Sciatic nerve (tissue), 2 donors: ENCODE results near the gene MAPK8IP2. TPM values are rescaled to one million over a fixed set of nuclear protein-coding genes. Genes with fewer than 3 reads are reported as not detected.
A peak's percentile ranks its signal among the peaks of the same experiment; 100 is the strongest.

Experiments
- ATAC-seq: fragments of 200-7000 bp; cut with Tn5 transposase; one replicate; pipeline ENCODE4 v1.9.1; 2020; ENCODE audit warnings: mild to moderate bottlenecking, moderate library complexity
- DNase-seq: peaks from one replicate; pipeline ENCODE4 v3.0.0-alpha.2; 2020; ENCODE audit warnings: low spot score
- intact Hi-C: fragments of 100-400 bp; cut with DNase I; formaldehyde crosslinking; loops from one replicate; pipeline ENCODE4 v1.14.2; 2022
- total RNA-seq: library from RNA; stranded (reverse); fragmentation: NEBNext Ultra II Directional; extraction: Animal tissue kit (Norgen Biotek cat#: 25700); gene quantifications from one replicate; pipeline ENCODE4 v1.2.1, GENCODE V29; 2021
- donor health status: DM: no; HTN: no; CAD: no.
- donor health status: DM: no; HTN: no; CAD: no.

The MAPK8IP2 gene
- total RNA-seq: 2.4 TPM

DNA sequence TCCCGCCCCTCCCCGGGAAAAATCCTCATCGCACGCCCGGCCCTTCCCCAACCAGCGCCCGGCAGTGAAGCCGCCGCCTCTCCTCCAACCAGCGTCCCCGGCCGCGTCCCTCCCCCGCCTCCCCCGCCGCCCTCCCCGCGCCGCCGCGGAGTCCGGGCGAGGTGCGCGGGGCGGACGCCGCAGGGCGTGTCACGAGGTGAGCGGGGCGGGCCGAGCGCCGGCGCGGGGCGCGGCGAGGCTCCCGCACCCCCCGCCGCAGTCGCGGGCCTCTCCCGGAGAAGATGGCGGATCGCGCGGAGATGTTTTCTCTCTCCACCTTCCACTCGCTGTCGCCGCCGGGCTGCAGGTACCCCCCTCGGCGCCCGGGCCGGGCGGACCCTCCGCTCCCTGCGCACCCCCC is at the start of gene MAPK8IP2:
Gene MAPK8IP2, plus strand, starts transcription at position 256 of the 400 bp plus-strand sequence. Its CDS starts 26 bp downstream, at position 282.
- intact Hi-C loops: no loop called here
- no peak for ATAC-seq
- no peak for DNase-seq

DNA sequence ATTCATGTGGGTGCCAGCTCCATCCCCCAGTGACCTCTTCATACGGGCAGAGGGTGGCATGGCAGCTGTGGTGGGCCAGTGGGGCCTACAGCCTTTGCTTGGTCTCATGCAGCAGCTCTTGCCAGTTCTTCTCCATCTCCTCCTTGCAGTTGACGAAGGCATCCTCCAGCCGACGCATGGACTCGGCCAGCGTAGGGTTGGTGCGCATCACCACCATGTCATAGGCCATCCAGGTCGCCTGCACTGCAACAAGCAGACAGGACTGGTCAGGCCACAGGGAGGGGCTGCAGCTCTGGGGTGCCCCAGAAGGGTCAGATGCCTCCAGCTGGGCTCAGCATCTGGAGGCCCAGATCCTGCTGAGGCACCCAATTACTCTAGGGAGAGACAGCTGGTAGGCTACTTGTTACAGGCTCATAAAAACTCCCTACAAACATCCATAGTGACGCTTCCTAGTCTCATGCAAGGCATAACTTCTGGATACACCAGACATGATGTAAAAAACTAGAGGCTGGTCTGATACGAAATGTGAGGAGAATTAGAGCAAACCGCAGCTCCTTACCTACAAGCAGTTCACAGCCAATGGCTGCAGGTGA is 49.3 kb upstream of the MAPK8IP2 start:
- ATAC-seq (no peak), DNase-seq (no peak)
- intact Hi-C loops: no loop called here

DNA sequence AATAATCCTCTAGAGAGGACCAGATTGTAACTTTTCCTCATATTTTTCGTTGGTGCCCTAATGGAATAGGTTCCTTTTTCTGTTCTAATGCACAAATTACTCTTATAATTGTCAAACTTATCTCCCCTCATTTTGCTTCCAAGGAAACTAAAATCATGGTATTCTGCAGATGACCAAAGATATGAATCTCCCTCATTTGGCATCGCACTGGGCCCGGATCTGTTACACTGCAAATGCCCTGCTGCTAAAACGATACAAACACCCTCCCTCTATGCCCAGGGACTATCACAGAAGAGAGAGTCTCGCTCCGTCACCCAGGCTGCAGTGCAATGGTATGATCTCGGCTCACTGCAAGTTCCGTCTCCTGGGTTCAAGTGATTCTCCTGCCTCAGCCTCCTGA is 47.3 kb upstream of the MAPK8IP2 start:
- DNase-seq: no peak
- intact Hi-C loops: no loop called here
- no peak for ATAC-seq

DNA sequence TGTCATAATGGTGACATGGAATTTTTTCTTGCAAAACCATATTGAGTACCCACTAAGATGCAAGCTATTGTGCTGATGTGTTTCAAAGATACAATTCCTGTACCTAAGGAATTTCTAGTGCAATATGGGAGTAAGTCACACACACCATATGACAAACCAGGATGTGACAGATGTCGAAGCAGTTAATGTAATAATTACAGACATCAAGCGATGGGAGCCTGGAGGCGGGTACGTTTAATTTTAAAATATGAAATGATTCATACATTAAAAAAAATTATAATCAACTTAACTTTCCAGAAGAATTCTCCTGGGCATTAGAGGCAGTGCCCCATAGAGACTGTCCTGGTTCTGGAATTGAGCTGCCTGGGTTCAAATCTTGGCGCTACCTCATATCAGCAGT is 43.9 kb upstream of the MAPK8IP2 start:
- ATAC-seq (no peak), DNase-seq (no peak)
- intact Hi-C loops: no loop called here

DNA sequence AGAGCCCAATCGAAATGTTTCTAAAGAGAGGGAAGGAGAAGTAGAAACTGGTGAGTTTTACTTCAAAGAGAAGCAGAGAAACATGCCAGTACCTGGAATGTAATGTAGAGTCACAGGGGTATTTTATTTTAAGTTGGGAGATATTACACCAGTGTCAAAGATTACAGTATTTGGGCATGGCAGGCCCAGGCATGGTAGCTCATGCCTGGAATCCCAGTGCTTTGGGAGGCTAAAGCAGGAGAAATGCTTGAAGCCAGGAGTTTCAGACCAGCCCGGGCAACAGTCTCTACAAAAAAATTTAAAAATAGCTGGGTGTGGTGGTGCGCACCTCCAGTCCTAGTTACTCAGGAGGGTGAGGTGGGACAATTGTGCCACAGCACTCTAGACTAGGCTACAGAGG is 40.6 kb upstream of the MAPK8IP2 start:
- DNase-seq (no peak), ATAC-seq (no peak)
- intact Hi-C loops: no loop called here

DNA sequence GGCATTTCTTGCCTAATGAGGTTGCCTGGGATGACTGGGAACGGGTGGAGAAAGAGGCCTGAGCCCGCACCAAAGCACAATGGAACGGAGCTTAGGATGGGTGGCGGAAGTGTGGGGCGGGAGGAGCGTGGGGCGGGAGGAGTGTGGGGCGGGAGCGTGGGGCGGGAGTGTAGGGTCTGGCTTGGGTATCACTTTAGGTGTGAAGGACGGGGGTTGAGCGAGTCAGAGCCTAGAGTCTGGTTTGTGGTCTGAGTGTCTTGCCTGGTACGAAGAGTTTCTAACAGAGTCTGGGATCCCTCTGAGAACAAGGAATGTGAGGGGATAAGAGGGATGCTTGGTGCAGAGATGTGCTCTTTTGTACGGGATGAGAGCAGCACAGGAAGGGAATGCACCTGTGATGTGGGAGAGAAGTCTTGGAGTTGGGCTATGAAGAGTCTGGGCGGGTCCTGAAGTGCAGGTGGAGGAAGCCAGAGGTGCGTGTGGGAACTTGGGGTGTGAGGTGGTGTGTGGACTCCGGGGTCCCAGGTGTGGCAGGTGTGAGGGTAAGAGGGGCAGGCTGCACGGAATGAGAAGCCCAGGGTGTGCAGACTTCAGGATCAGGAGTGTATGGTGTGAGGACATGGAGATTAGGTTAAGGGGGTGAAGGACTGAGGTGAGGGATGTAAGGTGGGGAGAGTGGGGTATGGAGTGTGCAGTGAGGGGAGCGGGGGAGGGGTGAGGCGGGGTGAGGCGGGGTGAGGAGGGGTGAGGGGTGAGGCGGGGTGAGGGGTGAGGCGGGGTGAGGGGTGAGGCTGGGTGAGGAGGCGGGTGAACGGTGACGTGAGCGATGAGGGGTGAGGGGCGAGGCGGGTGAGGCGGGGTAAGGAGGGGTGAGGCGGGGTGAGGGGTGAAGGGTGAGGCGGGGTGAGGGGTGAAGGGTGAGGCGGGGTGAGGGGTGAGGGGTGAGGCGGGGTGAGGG is 38.9 kb upstream of the MAPK8IP2 start:
- ATAC-seq: no peak
- no peak for DNase-seq
- intact Hi-C loops: no loop called here

DNA sequence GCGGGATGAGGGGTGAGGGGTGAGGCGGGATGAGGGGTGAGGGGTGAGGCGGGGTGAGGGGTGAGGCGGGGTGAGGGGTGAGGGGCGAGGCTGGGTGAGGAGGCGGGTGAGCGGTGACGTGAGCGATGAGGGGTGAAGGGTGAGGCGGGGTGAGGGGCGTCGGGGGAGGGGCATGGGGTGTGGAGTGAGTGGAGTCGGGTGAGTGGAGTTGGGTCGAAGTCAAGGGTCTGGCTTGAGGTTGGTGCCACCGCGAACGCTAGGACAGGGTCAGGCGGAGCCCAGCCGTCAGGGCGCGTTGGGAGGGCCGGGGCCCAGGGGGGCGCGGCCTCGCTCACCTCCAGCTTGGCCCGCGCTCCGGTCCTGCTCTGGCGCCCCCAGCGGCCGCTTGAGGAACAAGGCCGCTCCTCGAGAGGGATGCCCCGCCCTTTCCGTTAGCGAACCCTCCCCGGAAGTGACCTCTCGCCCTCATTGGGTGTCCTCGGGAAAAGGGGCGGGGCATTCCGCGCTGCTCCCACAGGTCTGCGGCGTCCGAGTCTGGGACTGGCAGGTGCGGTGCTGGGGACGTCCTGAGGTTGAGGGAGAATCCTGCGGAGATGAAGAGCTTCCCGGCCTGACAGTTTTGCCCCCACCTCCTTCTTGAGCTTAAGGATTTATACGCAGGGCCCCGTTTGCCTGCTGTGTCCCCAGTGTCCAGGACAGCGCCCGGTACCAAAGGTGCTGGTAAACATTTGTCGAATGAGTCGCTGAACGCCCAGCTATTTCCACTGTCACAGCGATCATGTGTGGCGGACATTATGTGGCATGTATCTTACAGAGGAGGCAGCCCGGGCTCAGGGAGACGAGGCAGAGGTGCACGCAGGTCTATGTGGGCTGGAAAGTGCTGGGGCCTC is 37.8 kb upstream of the MAPK8IP2 start, which contains the start of gene SYCE3:
Gene SYCE3, minus strand, starts transcription at position 397 of the 890 bp plus-strand sequence. CDS start 6,514 bp downstream, outside the sequence.
- DNase-seq (peak; percentile 99), ATAC-seq (peak; percentile 97)
- intact Hi-C loops: no loop called here

DNA sequence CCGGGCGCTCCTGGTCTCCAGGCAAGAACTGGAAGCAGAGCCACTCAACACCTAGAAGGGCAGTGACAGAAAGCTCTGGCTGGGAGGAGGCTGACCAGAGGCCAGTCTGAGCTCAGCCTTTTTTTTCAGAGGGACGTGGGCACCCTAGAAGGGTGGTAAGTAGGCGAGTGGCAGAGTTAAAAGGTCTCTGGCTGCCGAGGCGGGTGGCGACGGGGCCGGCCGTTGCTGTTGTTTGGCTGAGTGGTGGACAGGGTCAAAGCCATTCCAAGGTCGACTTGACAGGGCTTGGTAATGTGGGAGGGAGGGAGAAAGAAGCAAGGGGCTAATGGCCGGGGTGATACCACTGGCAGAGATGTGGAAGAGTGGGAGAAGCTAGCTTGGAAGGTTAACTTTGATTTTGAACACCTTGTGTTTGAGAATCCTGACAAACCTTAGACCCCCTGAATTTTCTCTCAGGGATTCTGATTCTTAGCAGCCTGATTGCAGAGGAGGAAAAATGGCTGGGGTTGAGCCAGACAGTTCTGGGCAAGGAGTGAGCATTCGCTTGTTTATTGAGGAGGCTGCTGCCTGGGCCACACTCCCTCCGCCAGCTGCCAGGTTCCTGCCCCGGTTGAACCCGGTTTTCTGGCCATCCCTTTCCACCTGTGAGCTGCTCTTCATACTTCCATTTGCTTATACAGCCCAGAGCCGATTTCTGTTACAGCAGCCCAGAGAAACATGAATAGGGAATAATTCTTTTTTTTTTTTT is 37.0 kb upstream of the MAPK8IP2 start:
- intact Hi-C loops: no loop called here
- DNase-seq (no peak), ATAC-seq (peak; percentile 23)

DNA sequence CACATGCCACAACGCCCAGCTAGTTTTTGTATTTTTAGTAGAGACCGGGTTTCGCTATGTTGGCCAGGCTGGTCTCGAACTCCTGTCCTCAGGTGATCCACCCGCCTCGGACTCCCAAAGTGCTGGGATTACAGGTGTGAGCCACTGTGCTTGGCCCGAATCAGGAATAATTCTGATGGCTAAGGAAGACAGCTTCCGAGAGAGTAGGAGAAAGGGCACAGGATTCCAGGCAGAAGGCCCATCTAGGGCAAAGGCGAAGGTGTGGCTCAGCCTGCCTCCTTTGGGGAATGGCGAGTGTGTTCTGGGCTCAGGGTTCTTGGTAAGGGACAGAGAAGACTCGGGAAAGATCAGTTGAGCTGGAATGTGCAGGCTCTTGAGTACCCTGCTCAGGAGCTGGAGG is 36.3 kb upstream of the MAPK8IP2 start:
- ATAC-seq: no peak

DNA sequence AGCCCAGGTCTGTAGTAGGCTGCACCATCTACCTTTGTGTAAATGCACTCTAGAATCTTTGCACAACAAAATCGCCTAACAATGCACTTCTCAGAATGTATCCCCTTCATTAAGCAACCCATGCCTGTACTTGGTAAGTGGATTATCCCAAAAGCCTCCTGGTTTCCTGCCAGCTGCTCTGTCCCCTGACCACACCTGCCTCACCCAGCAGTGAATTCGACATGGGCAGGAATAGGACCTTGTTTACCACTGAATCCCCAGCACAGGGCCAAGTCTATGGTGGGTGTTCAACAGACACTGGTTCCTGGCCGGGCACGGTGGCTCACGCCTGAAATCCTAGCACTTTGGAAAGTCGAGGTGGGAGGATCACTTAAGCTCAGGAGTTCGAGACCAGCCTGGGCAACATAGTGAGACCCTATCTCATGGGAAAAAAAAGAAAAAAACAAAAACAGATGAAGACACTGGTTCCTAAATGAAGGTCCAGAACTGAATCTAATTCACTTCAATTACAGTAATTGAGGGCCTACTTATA is 32.8 kb upstream of the MAPK8IP2 start:
- no peak for ATAC-seq

More for the DNA sequence above, 36.3 kb upstream of the MAPK8IP2 start:
- DNase-seq: no peak
- intact Hi-C loops: no loop called here

DNA sequence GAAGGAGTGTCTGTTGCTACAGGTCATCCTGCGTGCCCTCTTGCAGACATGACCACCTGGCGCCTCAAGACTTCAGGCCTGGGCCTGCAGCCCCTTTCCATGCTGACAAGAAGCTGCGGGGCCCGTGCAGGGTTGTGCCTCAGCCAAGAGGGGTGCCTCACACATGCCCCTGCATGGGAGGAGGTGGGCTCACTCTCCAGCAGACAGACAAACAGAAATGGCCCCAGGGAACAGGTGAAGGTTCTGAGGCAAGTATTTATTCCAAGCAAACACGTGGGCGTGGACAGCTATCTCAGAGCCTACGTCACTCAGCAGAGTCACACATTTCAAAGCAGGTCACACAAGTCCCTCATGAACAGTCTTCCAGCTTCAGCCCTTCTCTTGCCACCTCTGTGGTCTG is 32.0 kb upstream of the MAPK8IP2 start:
- ATAC-seq (no peak), DNase-seq (no peak)
- intact Hi-C loops: no loop called here

More for the DNA sequence above, 32.8 kb upstream of the MAPK8IP2 start:
- DNase-seq: peak; percentile 49
- intact Hi-C loops: no loop called here

DNA sequence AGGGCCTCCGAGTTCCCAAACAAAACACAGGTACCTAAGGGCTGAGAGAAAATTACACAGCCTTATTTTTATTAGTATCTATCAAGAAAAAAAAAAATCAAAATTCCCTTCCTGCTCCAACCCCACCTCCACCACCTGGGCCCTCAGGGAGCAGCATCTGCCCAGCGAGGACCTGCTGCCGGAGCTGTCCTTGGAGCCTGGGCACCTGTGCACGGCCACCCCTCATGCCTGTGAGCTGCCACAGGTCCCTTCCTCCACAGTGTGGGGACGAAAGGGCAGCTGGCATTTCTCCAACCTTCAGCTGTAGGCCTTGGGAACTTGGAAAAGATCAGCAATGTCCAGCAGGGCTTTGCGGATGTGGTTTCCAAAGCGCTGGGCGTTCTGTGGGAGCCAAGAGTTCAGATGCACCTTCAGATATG is 31.5 kb upstream of the MAPK8IP2 start:
- ATAC-seq: no peak
- DNase-seq: no peak
- intact Hi-C loops: no loop called here

DNA sequence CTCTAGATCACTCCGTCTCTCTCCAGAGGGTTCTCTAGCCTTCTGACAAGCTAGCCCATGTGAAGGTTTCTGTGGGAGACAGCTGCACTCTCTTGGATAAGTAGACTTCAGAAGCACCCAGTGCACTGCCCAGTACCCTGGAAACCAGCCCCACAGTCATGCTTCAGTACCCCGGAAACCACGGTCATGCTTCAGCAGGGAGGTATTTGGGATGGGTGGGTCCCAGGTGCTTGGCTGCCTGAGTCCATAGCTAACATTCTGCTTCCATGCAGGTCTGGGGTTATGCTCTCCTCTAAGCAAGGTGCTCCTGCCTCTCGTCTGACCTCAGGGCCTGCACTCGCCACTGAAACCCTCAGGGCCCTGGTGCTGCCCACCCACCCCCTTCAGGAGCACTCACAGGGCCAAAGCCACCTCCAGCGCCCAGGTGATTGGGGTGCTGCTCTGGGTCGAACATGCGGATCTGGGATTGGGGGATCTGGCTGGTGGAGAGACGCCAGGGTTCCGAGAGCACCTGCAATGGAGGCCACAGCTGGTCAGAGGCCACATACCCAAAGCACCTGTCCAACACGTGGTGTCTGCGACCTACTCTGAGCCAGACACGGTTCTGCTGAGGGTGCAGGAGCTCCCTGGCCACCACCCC is 30.6 kb upstream of the MAPK8IP2 start:
- DNase-seq (no peak), ATAC-seq (no peak)
- intact Hi-C loops: no loop called here

DNA sequence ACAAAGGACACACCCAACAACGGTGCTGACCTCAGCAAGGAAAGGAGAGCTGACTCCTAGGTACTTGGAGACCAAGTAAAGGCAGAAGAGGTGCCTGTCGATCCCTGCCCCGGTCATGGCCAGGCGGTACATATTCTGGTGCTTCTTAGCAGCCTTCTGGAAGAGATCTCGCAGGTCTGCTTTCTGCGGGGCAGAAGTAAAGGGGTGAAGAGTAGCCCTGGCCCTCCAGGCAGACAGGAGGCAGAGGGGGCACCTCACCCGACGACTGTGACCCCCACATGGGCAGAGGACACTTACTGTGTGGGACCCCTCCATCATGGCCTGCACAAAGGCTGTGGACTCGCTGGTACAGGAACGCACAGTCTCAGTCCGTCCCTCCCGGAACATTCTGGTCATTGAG is 29.7 kb upstream of the MAPK8IP2 start:
- DNase-seq (no peak), ATAC-seq (no peak)
- intact Hi-C loops: no loop called here

DNA sequence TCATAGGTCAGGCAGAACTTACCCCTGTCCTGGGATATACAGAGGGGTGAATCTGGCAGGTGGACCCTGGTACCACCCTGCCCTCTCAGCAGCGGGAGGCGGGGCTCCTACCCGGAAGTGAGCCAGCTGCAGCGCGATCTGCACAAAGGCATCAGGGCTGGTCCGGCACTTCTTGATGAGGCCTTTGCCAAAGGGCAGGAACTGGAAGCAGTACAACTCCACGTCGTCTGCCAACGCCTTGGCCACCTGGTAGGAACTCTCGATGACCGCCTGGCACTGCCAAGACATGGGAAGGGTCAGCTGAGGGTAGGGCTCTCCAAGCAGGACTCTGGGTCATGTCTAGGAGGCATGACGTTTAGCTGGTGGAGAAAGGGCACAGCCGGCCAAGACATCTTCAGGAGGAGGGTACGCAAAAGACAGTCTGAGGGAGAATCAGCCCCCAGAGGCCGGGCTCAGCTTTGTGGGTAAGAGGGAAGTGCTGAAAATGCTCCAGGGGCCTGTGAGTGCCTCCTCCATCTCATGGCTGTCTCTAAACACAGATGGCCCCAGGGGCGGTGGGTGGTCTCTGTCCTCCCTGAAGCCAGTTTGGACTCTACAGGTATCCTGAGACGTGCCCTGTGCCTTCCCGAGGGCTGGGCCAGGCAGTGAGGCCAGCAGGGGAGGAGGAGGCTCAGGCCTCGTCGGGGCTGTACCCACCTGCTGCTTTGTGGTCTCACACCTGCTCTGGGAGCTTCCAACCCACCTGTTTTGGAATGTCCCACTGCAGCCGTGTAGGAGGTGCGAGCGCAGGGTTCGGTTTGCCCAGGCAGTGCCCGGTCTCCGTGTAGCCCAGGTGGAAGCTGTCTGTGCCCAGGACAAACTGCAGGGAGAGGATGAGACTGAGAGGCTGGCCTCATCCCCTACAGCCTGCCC is 29.1 kb upstream of the MAPK8IP2 start:
- intact Hi-C loops: no loop called here
- ATAC-seq (no peak), DNase-seq (no peak)

DNA sequence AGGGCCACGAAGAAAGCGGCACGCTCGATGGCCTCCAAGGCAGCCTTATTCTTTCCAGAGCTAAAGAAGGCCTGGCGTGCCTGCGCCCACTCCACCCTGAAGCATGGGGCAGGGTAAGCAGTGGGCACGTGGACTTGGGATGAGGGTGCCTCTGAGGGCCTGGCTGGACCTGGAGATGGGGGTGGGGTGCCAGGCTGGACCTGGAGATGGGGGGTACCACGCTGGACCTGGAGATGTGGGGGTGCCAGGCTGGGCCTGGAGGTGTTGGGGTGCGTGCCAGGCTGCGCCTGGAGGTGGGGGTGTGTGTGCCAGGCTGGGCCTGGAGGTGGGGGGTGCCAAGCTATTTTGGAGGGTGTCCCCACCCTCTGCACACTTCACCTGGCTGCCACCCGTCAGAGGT is 27.6 kb upstream of the MAPK8IP2 start:
- no peak for ATAC-seq
- no peak for DNase-seq
- intact Hi-C loops: no loop called here
